Mesenchymal stem cell (in vitro differentiated cells and primary cell): ENCODE results near the gene TIPARP.
A peak's percentile ranks its signal among the peaks of the same experiment; 100 is the strongest.

Experiments
- DNase-seq: peaks from one replicate; pipeline ENCODE4 v3.0.0-alpha.2; 2013
- H2AFZ ChIP-seq: one replicate; pipeline ENCODE4 v1.6.1; 2013; ENCODE audit warnings: low read depth, mild to moderate bottlenecking, control low read depth, inconsistent platforms, low read length, moderate library complexity
- H2AK5ac ChIP-seq: 2 replicates; pipeline ENCODE4 v1.6.1; 2013; ENCODE audit warnings: low read length, moderate library complexity, mild to moderate bottlenecking, inconsistent platforms; ENCODE audit not compliant: severe bottlenecking
- H2BK120ac ChIP-seq: one replicate; pipeline ENCODE4 v1.6.1; 2013; ENCODE audit warnings: low read depth, mild to moderate bottlenecking, inconsistent platforms, low read length, moderate library complexity
- H2BK12ac ChIP-seq, 2 experiments: one replicate each; pipeline ENCODE4 v1.6.1; 2013; ENCODE audit warnings: inconsistent platforms in 2 of 2, low read length in 2 of 2, mild to moderate bottlenecking in 2 of 2, moderate library complexity in 2 of 2, control low read depth in 1 of 2
- H2BK15ac ChIP-seq: one replicate; pipeline ENCODE4 v1.6.1; 2013; ENCODE audit warnings: mild to moderate bottlenecking, low read depth, inconsistent platforms; ENCODE audit not compliant: poor library complexity, severe bottlenecking
- H2BK5ac ChIP-seq: 2 replicates; pipeline ENCODE4 v1.6.1; 2013; ENCODE audit warnings: low read depth, mild to moderate bottlenecking, low read length, control low read depth, inconsistent platforms; ENCODE audit not compliant: poor library complexity, severe bottlenecking
- H3K14ac ChIP-seq, 2 experiments: one replicate each; pipeline ENCODE4 v1.6.1; 2013; ENCODE audit warnings: inconsistent platforms in 2 of 2, low read length in 2 of 2, control low read depth in 1 of 2, mild to moderate bottlenecking in 1 of 2, moderate library complexity in 1 of 2
- H3K18ac ChIP-seq, 2 experiments: one replicate each; pipeline ENCODE4 v1.6.1; 2013; ENCODE audit warnings: inconsistent platforms in 2 of 2, low read length in 2 of 2, control low read depth in 1 of 2, low read depth in 1 of 2, mild to moderate bottlenecking in 1 of 2
- H3K23ac ChIP-seq, 2 experiments: one replicate each; pipeline ENCODE4 v1.6.1; 2013; ENCODE audit warnings: inconsistent platforms in 2 of 2, low read length in 2 of 2, mild to moderate bottlenecking in 2 of 2, moderate library complexity in 2 of 2, control low read depth in 1 of 2
- H3K27ac ChIP-seq: 2 replicates; pipeline ENCODE4 v1.5.1; 2013; ENCODE audit warnings: mild to moderate bottlenecking, moderate library complexity, low read length, control low read depth, inconsistent platforms; ENCODE audit not compliant: poor library complexity, severe bottlenecking
- H3K27me3 ChIP-seq, 2 experiments: 2 replicates each; pipeline versions ENCODE4 v1.6.1 to v1.7.0; 2013; ENCODE audit warnings: low read length in 2 of 2, mild to moderate bottlenecking in 2 of 2, moderate library complexity in 2 of 2, control low read depth in 1 of 2, inconsistent platforms in 1 of 2; ENCODE audit not compliant: control insufficient read depth in 1 of 2, insufficient read depth in 1 of 2
- H3K36me3 ChIP-seq, 2 experiments: 2 replicates each; pipeline versions ENCODE4 v1.6.1 to v1.7.0; 2013; ENCODE audit warnings: low read length in 2 of 2, control low read depth in 1 of 2, inconsistent platforms in 1 of 2, low read depth in 1 of 2, mild to moderate bottlenecking in 1 of 2; ENCODE audit not compliant: insufficient read depth in 2 of 2, control insufficient read depth in 1 of 2
- H3K4ac ChIP-seq, 2 experiments: one replicate each; pipeline ENCODE4 v1.6.1; 2013; ENCODE audit warnings: inconsistent platforms in 2 of 2, low read length in 2 of 2, mild to moderate bottlenecking in 2 of 2, moderate library complexity in 2 of 2, control low read depth in 1 of 2, low read depth in 1 of 2
- H3K4me1 ChIP-seq: 2 replicates; pipeline ENCODE4 v1.6.1; 2013; ENCODE audit warnings: low read depth, low read length, control low read depth; ENCODE audit not compliant: control insufficient read depth, insufficient read depth
- H3K4me2 ChIP-seq: 2 replicates; pipeline ENCODE4 v1.6.1; 2013; ENCODE audit warnings: low read length, mild to moderate bottlenecking, inconsistent platforms; ENCODE audit not compliant: poor library complexity, severe bottlenecking
- H3K4me3 ChIP-seq, 2 experiments: 2 replicates each; pipeline versions ENCODE4 v1.5.1 to v1.7.0; 2013; ENCODE audit warnings: low read length in 2 of 2, mild to moderate bottlenecking in 2 of 2, control low read depth in 1 of 2, low read depth in 1 of 2; ENCODE audit not compliant: insufficient read depth in 1 of 2
- H3K79me1 ChIP-seq: replicated peaks from 2 replicates; pipeline ENCODE4 v1.6.1; 2013; ENCODE audit warnings: mild to moderate bottlenecking, control low read depth, low read length, inconsistent platforms; ENCODE audit not compliant: poor library complexity, severe bottlenecking
- H3K9ac ChIP-seq: 2 replicates; pipeline ENCODE4 v1.7.0; 2013; ENCODE audit warnings: mild to moderate bottlenecking, low read length, moderate library complexity
- H3K9me3 ChIP-seq: 2 replicates; pipeline ENCODE4 v1.7.0; 2013; ENCODE audit warnings: mild to moderate bottlenecking, low read length; ENCODE audit not compliant: control insufficient read depth
- H4K8ac ChIP-seq: one replicate; pipeline ENCODE4 v1.6.1; 2013; ENCODE audit warnings: inconsistent platforms, mild to moderate bottlenecking, low read length, moderate library complexity
- H4K91ac ChIP-seq: one replicate; pipeline ENCODE4 v1.6.1; 2013; ENCODE audit warnings: mild to moderate bottlenecking, low read length, inconsistent platforms
- WGBS: methylation state at CpG from one replicate; pipeline ENCODE4 v1.1.7; 2013; ENCODE audit warnings: mixed read lengths; 5-methylcytosine and 5-hydroxymethylcytosine counted together

TIPARP gene

GRCh38 chr3:156628836-156629618 is 45.4 kb upstream of the TIPARP start:
- H3K4me1 ChIP-seq = peaks cover 12% of the 10 kb centered on the region
- H3K9ac ChIP-seq = no peak overlapping the region
- peak overlapping the region; percentile 35 for H2AK5ac ChIP-seq
- DNase-seq = no peak
- no peaks in the 10 kb centered on the region for H3K36me3 ChIP-seq
- no peak overlapping the region for H3K4ac ChIP-seq
- H3K79me1 ChIP-seq = no peaks in the 10 kb centered on the region
- no peaks in the 10 kb centered on the region for H3K27me3 ChIP-seq
- 96% methylated on average over 5 of the region's 5 CpGs for WGBS
- H3K14ac ChIP-seq = no peak overlapping the region
- no peaks in the 10 kb centered on the region for H3K9me3 ChIP-seq
- H3K23ac ChIP-seq = no peak overlapping the region
- H4K8ac ChIP-seq = no peak overlapping the region
- no peak overlapping the region for H3K4me3 ChIP-seq
- no peak overlapping the region for H3K4me2 ChIP-seq
- no peak overlapping the region for H2BK15ac ChIP-seq
- H2BK5ac ChIP-seq = no peak overlapping the region
- H4K91ac ChIP-seq = no peak overlapping the region
- no peak overlapping the region for H2AFZ ChIP-seq
- no peak overlapping the region for H3K27ac ChIP-seq
- H3K18ac ChIP-seq = no peak overlapping the region
- H2BK120ac ChIP-seq = no peak overlapping the region
- no peak overlapping the region for H2BK12ac ChIP-seq

DNA sequence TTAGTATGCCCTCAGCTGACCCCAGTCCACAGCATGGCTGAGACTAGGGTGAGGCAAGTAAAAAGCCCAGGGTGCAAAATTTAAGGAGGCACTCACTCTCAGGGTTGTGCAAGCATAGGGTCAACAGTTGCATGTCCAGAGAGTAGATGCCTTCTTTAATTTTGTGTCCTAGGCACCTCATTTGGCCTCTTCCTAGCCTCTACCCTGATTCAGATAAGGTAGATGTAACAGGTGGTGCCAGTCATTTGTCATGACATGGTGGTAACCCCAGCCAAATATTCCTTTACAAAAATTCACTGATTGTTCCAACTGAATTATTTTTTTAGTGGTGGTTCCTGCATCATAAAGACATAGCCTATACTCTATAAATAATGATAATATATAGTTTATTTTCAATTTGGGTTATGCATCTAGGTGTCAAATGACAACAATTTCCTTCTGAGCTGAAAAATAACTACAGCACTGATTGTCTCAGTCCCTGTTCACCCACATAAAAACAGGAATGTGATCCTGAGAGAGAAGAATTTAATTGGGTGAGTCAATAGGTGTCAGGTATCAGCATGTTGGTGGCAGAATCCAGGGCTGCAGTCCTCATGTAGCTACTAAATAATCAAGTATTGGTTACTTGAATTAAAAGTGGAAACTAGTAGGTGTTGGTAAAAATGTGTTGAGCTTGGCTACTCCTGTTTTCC is 44.2 kb upstream of the TIPARP start:
- Histone ChIP-seq H3K18ac (no peak overlapping the region), H2AK5ac (no peak overlapping the region), H3K27ac (no peak overlapping the region), H2BK12ac (no peak overlapping the region), H3K14ac (no peak overlapping the region), H3K4me3 (no peak overlapping the region), H4K91ac (no peak overlapping the region), H3K23ac (no peak overlapping the region), H3K9me3 (no peaks in the 10 kb centered on the region), H3K36me3 (no peaks in the 10 kb centered on the region), H2BK15ac (no peak overlapping the region), H3K9ac (no peak overlapping the region), H3K4me2 (no peak overlapping the region), H2BK120ac (no peak overlapping the region), H3K27me3 (no peaks in the 10 kb centered on the region), H3K4me1 (peaks cover 10% of the 10 kb centered on the region), H4K8ac (no peak overlapping the region), H2BK5ac (no peak overlapping the region), H2AFZ (no peak overlapping the region), H3K4ac (no peak overlapping the region), H3K79me1 (no peaks in the 10 kb centered on the region)
- DNase-seq = no peak

- Histone ChIP-seq H3K4me2 (no peak overlapping the region), H3K27me3 (no peaks in the 10 kb centered on the region), H3K27ac (no peak overlapping the region), H2BK12ac (no peak overlapping the region), H3K9ac (no peak overlapping the region), H4K8ac (no peak overlapping the region), H2AFZ (no peak overlapping the region), H2BK15ac (no peak overlapping the region), H3K79me1 (no peaks in the 10 kb centered on the region), H2AK5ac (no peak overlapping the region), H3K9me3 (no peaks in the 10 kb centered on the region), H3K4ac (no peak overlapping the region), H2BK5ac (no peak overlapping the region), H4K91ac (no peak overlapping the region), H3K36me3 (no peaks in the 10 kb centered on the region), H3K18ac (no peak overlapping the region), H2BK120ac (no peak overlapping the region), H3K14ac (no peak overlapping the region), H3K4me3 (no peak overlapping the region), H3K4me1 (peaks cover 7% of the 10 kb centered on the region), H3K23ac (no peak overlapping the region)
- 96% methylated on average over 3 of the region's 3 CpGs for WGBS
- DNase-seq = no peak
Observed at GRCh38 chr3:156630773-156631093, 43.7 kb upstream of the TIPARP start.

- H3K4ac ChIP-seq = no peak overlapping the region
- no peak overlapping the region for H3K18ac ChIP-seq
- no peaks in the 10 kb centered on the region for H3K27me3 ChIP-seq
- no peaks in the 10 kb centered on the region for H3K79me1 ChIP-seq
- H3K9ac ChIP-seq = no peak overlapping the region
- H2BK15ac ChIP-seq = no peak overlapping the region
- H3K36me3 ChIP-seq = no peaks in the 10 kb centered on the region
- H2BK12ac ChIP-seq = no peak overlapping the region
- H2BK120ac ChIP-seq = no peak overlapping the region
- DNase-seq = no peak
- no peaks in the 10 kb centered on the region for H3K9me3 ChIP-seq
- H3K14ac ChIP-seq = no peak overlapping the region
- H4K91ac ChIP-seq = no peak overlapping the region
- H3K4me2 ChIP-seq = no peak overlapping the region
- H3K27ac ChIP-seq = no peak overlapping the region
- H4K8ac ChIP-seq = no peak overlapping the region
- H3K4me1 ChIP-seq = peaks cover 2% of the 10 kb centered on the region
- no peak overlapping the region for H3K23ac ChIP-seq
- H2AK5ac ChIP-seq = no peak overlapping the region
- WGBS = 100% methylated on average over 1 of the region's 1 CpG
- H2BK5ac ChIP-seq = no peak overlapping the region
- H2AFZ ChIP-seq = no peak overlapping the region
- no peak overlapping the region for H3K4me3 ChIP-seq
Observed at GRCh38 chr3:156631323-156631722, 43.1 kb upstream of the TIPARP start.
